Choroid plexus epithelial cell (primary cell): ENCODE measurements around the gene E2F3.

Experiments
- DNase-seq: peaks from one replicate; pipeline ENCODE4 v3.0.0-alpha.2; 2010; ENCODE audit warnings: low read depth
- H3K4me3 ChIP-seq: 2 replicates; pipeline ENCODE4 v1.5.1; 2011; ENCODE audit warnings: low read depth, mild to moderate bottlenecking, control low read depth, low read length, moderate library complexity
- CTCF ChIP-seq: conservative IDR thresholded peaks from 2 replicates; pipeline ENCODE4 v1.5.1; 2011; ENCODE audit warnings: low read depth, mild to moderate bottlenecking, control low read depth, inconsistent platforms, low read length, moderate library complexity

The E2F3 gene

GRCh38 chr6:20433321-20433720 lies 31.6 kb downstream of the E2F3 start:
- H3K4me3 ChIP-seq = no peak overlapping the region
- TF ChIP-seq CTCF = no peak
- no peak for DNase-seq

GRCh38 chr6:20433929-20434328 lies 32.2 kb downstream of the E2F3 start:
- no peak overlapping the region for H3K4me3 ChIP-seq
- DNase-seq = no peak
- TF ChIP-seq CTCF = no peak

- DNase-seq = no peak
- no peak for TF ChIP-seq CTCF
These were observed 33.1 kb downstream of the E2F3 start for GRCh38 chr6:20434766-20435165.

GRCh38 chr6:20436719-20437118 lies 35.0 kb downstream of the E2F3 start:
- no peak for DNase-seq
- no peak for TF ChIP-seq CTCF
- no peak overlapping the region for H3K4me3 ChIP-seq

More at GRCh38 chr6:20434766-20435165, 33.1 kb downstream of the E2F3 start:
- H3K4me3 ChIP-seq = no peak overlapping the region

GRCh38 chr6:20437639-20438038 lies 36.0 kb downstream of the E2F3 start:
- H3K4me3 ChIP-seq = no peak overlapping the region
- DNase-seq = no peak
- TF ChIP-seq CTCF = no peak

- H3K4me3 ChIP-seq = no peak overlapping the region
- TF ChIP-seq CTCF = no peak
- no peak for DNase-seq
These were observed 36.9 kb downstream of the E2F3 start for GRCh38 chr6:20438462-20439070.

- TF ChIP-seq CTCF = no peak
- DNase-seq = no peak
These were observed 37.9 kb downstream of the E2F3 start for GRCh38 chr6:20439558-20439957.

More at GRCh38 chr6:20439558-20439957, 37.9 kb downstream of the E2F3 start:
- H3K4me3 ChIP-seq = no peak overlapping the region
